Vagina (tissue), 2 donors: ENCODE measurements around the gene S1PR4.

ENCODE experiments used
- CTCF ChIP-seq, 3 experiments: fragments of 450-650 bp in 2 of 3; fragments of 200-600 bp in 1 of 3; sonication (generic) in 1 of 3; IDR thresholded peaks; one replicate each; pipeline ENCODE4 v1.5.1; 2017 to 2019; ENCODE audit warnings: antibody characterized with exemption in 3 of 3, mild to moderate bottlenecking in 2 of 3, moderate library complexity in 2 of 3
- POLR2A ChIP-seq, 2 donors: fragments of 450-650 bp; IDR thresholded peaks; one replicate each; pipeline ENCODE4 v1.6.1; 2017; ENCODE audit warnings: antibody characterized with exemption in 2 of 2, mild to moderate bottlenecking in 2 of 2, moderate library complexity in 2 of 2

GRCh38 chr19:3186891-3187661, 8.5 kb downstream of the S1PR4 start:
- TF ChIP-seq CTCF (IDR thresholded peaks at IDR 0.05) = no peak
- no peak for TF ChIP-seq POLR2A (IDR thresholded peaks at IDR 0.05)
